ENCODE measurements around the gene LHFPL2.

LHFPL2 gene

DNA sequence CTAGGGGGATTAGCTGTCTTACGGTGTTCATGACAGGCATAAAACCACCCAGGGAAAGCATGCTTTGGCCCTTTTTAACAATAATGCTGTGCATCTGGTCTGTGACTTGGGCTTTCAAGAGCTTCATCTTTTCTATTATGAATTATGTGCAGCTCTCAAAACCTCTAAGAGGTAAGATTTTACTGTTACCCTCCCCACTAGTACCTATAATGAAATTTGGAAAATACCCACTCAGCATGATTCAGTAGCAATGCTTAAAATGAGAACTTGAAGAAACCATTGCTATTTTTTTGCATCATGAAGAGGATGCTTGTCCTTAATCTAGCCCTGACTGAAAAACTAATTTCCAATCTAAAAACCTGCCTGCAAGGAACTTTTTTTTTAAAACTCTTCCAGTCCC, 5.8 kb upstream of the LHFPL2 start:
- Histone ChIP-seq H3K4me3 (ENCODE audit: insufficient read depth, low read depth, low read length, poor library complexity, severe bottlenecking) (no peak overlapping the region), H3K27ac (ENCODE audit: insufficient read depth, low read length, poor library complexity, severe bottlenecking) (no peak overlapping the region), H3K9me3 (ENCODE audit: control insufficient read depth, low read length) (no peaks in the 10 kb centered on the region), H3K36me3 (ENCODE audit: control insufficient read depth, insufficient read depth, low read length) (no peaks in the 10 kb centered on the region), H3K4me1 (ENCODE audit: control insufficient read depth, insufficient read depth, low read length, poor library complexity, severe bottlenecking) (no peaks in the 10 kb centered on the region), H3K27me3 (replicated peaks; ENCODE audit: control insufficient read depth, insufficient read depth, low read length, poor library complexity, severe bottlenecking) (peaks cover 2% of the 10 kb centered on the region)
- DNase-seq: no peak

DNA sequence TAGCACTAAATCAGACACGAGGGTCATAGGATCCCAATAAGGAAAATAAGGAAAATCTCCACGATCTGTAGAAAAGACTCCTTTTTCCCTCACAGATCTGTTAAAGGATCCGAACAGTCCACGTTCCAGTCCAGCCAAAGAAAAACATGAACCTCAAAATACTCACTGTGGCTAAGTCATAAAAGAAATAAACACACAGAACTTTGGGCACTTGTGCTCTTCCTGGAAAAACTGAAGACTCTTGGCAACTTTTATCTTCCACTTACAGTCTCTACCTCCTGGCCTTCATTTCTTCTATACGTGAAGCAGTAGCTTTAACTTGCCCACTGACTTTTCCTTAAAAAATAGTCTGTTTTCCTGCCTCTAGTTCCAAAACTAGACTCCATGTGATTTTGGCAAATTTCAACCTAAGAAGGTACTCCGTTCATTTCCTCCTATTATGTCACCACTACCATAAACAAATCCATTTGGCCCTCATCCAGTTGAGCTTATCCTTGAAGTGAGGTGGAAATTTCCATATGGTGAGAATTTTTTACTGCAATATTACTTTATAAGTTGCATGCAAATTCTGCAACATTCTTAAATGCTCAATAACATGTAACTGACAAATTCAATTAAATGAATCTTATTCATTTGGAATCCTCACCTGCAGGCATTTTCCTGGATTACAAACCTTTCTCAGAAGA, 5.3 kb upstream of the LHFPL2 start:
- no peaks in the 10 kb centered on the region for H3K9me3 ChIP-seq (ENCODE audit: control insufficient read depth, low read length)
- DNase-seq: no peak
- H3K27ac ChIP-seq (ENCODE audit: insufficient read depth, low read length, poor library complexity, severe bottlenecking): no peak overlapping the region
- no peaks in the 10 kb centered on the region for H3K4me1 ChIP-seq (ENCODE audit: control insufficient read depth, insufficient read depth, low read length, poor library complexity, severe bottlenecking)
- H3K27me3 ChIP-seq (replicated peaks; ENCODE audit: control insufficient read depth, insufficient read depth, low read length, poor library complexity, severe bottlenecking): peaks cover 2% of the 10 kb centered on the region
- H3K36me3 ChIP-seq (ENCODE audit: control insufficient read depth, insufficient read depth, low read length): no peaks in the 10 kb centered on the region
- H3K4me3 ChIP-seq (ENCODE audit: insufficient read depth, low read depth, low read length, poor library complexity, severe bottlenecking): no peak overlapping the region

DNA sequence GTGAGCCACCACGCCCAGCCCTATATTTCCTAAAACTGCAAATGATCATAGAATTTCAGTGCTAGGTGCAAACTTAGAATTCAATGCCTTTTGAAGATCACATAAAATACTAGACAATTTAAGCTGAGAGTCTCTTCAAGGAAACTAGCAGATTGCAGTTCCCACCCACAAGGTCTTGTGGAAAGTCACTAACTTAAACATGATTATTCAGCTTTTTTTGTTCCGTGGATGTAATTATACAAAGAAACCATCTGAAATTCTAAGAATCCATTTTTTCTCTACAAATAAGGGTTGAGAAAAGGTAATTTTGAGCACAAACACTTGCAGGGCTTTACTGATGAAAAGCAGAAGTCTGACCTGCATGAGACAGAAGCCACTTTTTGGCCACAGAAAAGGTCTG, 4.5 kb upstream of the LHFPL2 start:
- DNase-seq: no peak
- Histone ChIP-seq H3K4me1 (ENCODE audit: control insufficient read depth, insufficient read depth, low read length, poor library complexity, severe bottlenecking) (peaks cover under 1% of the 10 kb centered on the region), H3K27me3 (replicated peaks; ENCODE audit: control insufficient read depth, insufficient read depth, low read length, poor library complexity, severe bottlenecking) (peaks cover 2% of the 10 kb centered on the region), H3K27ac (ENCODE audit: insufficient read depth, low read length, poor library complexity, severe bottlenecking) (no peak overlapping the region), H3K4me3 (ENCODE audit: insufficient read depth, low read depth, low read length, poor library complexity, severe bottlenecking) (no peak overlapping the region), H3K36me3 (ENCODE audit: control insufficient read depth, insufficient read depth, low read length) (no peaks in the 10 kb centered on the region), H3K9me3 (ENCODE audit: control insufficient read depth, low read length) (no peaks in the 10 kb centered on the region)

DNA sequence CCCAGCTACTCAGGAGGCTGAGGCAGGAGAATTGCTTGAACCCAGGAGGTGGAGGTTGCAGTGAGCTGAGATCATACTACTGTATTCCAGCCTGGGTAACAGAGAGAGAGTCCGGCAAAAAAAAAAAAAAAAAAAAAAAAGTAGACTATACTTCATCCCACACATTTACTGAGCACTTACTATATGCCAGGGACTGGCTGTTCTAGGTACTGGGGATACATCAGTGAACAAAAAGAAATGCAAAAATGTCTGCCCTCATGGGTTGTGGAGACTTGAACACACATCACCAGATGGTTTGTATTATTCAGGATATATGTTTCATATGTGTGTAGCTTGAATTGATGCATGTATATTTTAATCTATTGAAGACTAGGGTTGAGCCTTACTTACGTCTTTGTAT, 2.9 kb upstream of the LHFPL2 start:
- peaks cover 9% of the 10 kb centered on the region for H3K4me1 ChIP-seq (ENCODE audit: control insufficient read depth, insufficient read depth, low read length, poor library complexity, severe bottlenecking)
- no peak for DNase-seq
- H3K27me3 ChIP-seq (replicated peaks; ENCODE audit: control insufficient read depth, insufficient read depth, low read length, poor library complexity, severe bottlenecking): peaks cover 2% of the 10 kb centered on the region
- no peaks in the 10 kb centered on the region for H3K36me3 ChIP-seq (ENCODE audit: control insufficient read depth, insufficient read depth, low read length)
- no peak overlapping the region for H3K4me3 ChIP-seq (ENCODE audit: insufficient read depth, low read depth, low read length, poor library complexity, severe bottlenecking)
- no peak overlapping the region for H3K27ac ChIP-seq (ENCODE audit: insufficient read depth, low read length, poor library complexity, severe bottlenecking)
- H3K9me3 ChIP-seq (ENCODE audit: control insufficient read depth, low read length): no peaks in the 10 kb centered on the region

DNA sequence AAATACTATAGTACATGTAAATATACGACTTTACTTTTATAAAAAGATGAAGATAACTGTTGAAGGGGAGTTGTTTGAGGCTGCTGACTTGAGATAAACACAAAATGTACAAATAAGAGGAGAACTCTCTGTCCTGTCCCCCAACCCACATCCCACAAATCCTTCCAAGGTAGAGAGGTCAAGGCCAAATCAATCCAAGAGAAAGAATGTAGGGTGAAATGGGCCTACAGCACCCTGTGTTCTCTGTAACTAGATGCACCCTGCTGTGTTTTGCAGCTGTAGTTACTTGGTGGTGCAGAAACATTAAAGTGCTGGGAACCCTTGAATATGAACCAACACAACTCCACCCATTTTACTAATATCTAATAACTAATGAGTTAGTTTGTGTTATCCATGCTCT, 2.0 kb upstream of the LHFPL2 start:
- H3K36me3 ChIP-seq (ENCODE audit: control insufficient read depth, insufficient read depth, low read length): no peaks in the 10 kb centered on the region
- peaks cover 9% of the 10 kb centered on the region for H3K4me1 ChIP-seq (ENCODE audit: control insufficient read depth, insufficient read depth, low read length, poor library complexity, severe bottlenecking)
- peaks cover 2% of the 10 kb centered on the region for H3K27me3 ChIP-seq (replicated peaks; ENCODE audit: control insufficient read depth, insufficient read depth, low read length, poor library complexity, severe bottlenecking)
- DNase-seq: no peak
- H3K9me3 ChIP-seq (ENCODE audit: control insufficient read depth, low read length): no peaks in the 10 kb centered on the region
- H3K27ac ChIP-seq (ENCODE audit: insufficient read depth, low read length, poor library complexity, severe bottlenecking): no peak overlapping the region
- H3K4me3 ChIP-seq (ENCODE audit: insufficient read depth, low read depth, low read length, poor library complexity, severe bottlenecking): no peak overlapping the region

DNA sequence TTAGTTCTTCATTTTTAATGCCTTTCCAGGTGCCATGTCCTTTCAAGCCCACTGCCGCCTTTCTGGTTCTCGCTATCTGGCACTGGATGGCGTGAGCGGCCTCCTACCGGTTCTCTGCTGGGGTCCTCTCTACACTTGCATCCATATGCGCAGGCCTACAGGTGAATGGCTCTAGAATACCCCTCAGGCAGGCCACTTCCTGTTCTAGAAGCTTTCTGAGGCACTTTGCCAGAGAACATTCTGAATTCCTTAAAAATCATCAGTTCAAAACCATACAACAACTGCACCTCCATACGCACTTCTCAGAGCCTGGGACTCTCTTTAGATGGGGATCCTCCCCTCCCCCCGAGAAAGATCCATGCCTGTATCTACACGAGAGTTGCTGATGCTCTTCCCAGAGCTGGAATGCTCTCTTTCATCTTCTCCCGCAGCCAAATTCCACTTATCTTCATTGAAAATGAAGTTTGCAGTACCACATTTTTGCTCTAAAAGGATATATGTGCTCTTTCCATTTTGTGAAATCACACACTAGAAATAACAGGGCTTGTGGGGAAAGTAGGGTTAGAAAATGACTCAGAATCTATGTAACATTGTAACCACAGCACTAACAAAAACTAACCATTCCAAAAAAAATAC, 1.4 kb upstream of the LHFPL2 start:
- Histone ChIP-seq H3K4me3 (ENCODE audit: insufficient read depth, low read depth, low read length, poor library complexity, severe bottlenecking) (no peak overlapping the region), H3K4me1 (ENCODE audit: control insufficient read depth, insufficient read depth, low read length, poor library complexity, severe bottlenecking) (peaks cover 9% of the 10 kb centered on the region), H3K9me3 (ENCODE audit: control insufficient read depth, low read length) (no peaks in the 10 kb centered on the region), H3K36me3 (ENCODE audit: control insufficient read depth, insufficient read depth, low read length) (no peaks in the 10 kb centered on the region), H3K27me3 (replicated peaks; ENCODE audit: control insufficient read depth, insufficient read depth, low read length, poor library complexity, severe bottlenecking) (peaks cover 2% of the 10 kb centered on the region), H3K27ac (ENCODE audit: insufficient read depth, low read length, poor library complexity, severe bottlenecking) (no peak overlapping the region)
- DNase-seq: no peak

DNA sequence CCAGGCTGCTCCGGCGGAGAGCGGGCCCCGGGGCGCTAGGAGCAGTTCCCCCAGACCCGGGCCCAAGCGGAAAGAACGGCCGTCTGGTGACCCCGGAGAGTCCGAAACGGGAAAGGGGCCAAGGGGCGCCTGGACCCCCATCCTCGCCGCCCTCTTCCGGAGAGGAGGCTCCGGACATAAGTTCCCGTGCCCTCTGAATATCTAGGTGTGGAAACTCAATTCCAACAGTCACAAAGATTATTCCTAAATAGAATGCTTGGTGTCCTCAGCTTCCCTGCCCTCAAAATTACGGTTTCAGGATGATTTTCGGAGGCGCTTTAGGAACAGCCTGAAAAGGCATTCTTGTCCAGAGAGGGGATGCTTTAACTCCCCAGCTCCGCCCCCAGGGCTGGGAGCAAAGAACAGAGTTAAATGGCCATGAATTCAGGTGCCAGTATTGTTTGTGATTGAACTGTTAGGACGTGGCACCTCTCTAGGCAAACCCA, 681 bp upstream of the LHFPL2 start:
- no peak overlapping the region for H3K4me3 ChIP-seq (ENCODE audit: insufficient read depth, low read depth, low read length, poor library complexity, severe bottlenecking)
- no peak for DNase-seq
- H3K9me3 ChIP-seq (ENCODE audit: control insufficient read depth, low read length): no peaks in the 10 kb centered on the region
- no peak overlapping the region for H3K27ac ChIP-seq (ENCODE audit: insufficient read depth, low read length, poor library complexity, severe bottlenecking)
- H3K27me3 ChIP-seq (replicated peaks; ENCODE audit: control insufficient read depth, insufficient read depth, low read length, poor library complexity, severe bottlenecking): peaks cover 2% of the 10 kb centered on the region
- H3K36me3 ChIP-seq (ENCODE audit: control insufficient read depth, insufficient read depth, low read length): no peaks in the 10 kb centered on the region
- peaks cover 9% of the 10 kb centered on the region for H3K4me1 ChIP-seq (ENCODE audit: control insufficient read depth, insufficient read depth, low read length, poor library complexity, severe bottlenecking)

DNA sequence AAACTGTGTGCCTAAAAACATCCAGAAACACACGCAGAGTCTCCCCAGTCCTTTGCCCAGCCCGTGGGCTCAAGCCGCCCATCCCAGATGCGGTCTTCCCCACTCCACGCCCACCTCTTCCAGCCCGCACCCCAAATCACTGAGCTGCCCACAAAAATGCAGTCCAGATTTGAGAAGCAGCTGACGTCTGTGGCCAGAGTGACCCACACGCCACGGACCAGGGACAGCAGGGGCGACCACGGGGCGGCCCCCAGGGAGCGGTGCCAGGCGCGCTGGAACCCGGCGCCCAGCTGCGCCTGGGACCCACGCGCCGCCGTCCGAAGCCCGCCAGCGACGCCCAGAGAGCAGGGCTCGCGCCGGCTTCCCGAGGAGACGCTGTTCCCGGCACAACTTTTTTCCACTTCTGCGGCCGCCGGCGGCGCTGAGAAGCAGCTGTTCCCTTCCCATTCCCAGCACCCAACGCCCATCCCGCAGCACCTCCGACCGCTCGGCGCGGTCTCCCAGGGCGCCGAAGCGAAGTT, 674 bp downstream of the LHFPL2 start:
- H3K27ac ChIP-seq (ENCODE audit: insufficient read depth, low read length, poor library complexity, severe bottlenecking): no peak overlapping the region
- peaks cover 9% of the 10 kb centered on the region for H3K4me1 ChIP-seq (ENCODE audit: control insufficient read depth, insufficient read depth, low read length, poor library complexity, severe bottlenecking)
- DNase-seq: no peak
- H3K36me3 ChIP-seq (ENCODE audit: control insufficient read depth, insufficient read depth, low read length): no peaks in the 10 kb centered on the region
- H3K4me3 ChIP-seq (ENCODE audit: insufficient read depth, low read depth, low read length, poor library complexity, severe bottlenecking): peak overlapping the region; percentile 46
- H3K9me3 ChIP-seq (ENCODE audit: control insufficient read depth, low read length): no peaks in the 10 kb centered on the region
- peaks cover 2% of the 10 kb centered on the region for H3K27me3 ChIP-seq (replicated peaks; ENCODE audit: control insufficient read depth, insufficient read depth, low read length, poor library complexity, severe bottlenecking)

DNA sequence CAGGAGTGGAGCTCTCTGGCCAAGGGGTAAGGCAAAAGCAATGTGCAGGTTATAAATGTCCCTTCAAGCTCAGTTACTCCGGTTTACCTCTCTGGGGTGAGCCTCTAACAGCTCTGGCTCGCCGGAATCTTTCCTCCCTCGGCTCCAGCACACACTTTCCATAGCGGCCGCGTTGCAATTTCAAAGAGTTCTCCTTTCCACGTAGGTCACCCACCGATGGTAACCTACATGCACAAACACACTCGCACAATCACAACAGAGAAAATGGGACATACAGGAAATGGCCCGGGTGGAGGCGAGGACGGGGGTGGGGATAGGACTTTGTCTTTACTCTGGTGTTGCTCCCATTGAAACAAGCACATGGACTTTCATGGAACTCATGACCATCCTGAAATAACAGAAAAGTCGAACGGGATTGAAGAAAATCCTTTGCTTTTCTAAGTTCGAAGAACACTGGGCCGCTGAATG, 1.2 kb downstream of the LHFPL2 start:
- H3K27me3 ChIP-seq (replicated peaks; ENCODE audit: control insufficient read depth, insufficient read depth, low read length, poor library complexity, severe bottlenecking): peaks cover 2% of the 10 kb centered on the region
- no peaks in the 10 kb centered on the region for H3K36me3 ChIP-seq (ENCODE audit: control insufficient read depth, insufficient read depth, low read length)
- H3K4me3 ChIP-seq (ENCODE audit: insufficient read depth, low read depth, low read length, poor library complexity, severe bottlenecking): peak overlapping the region; percentile 46
- peaks cover 9% of the 10 kb centered on the region for H3K4me1 ChIP-seq (ENCODE audit: control insufficient read depth, insufficient read depth, low read length, poor library complexity, severe bottlenecking)
- H3K27ac ChIP-seq (ENCODE audit: insufficient read depth, low read length, poor library complexity, severe bottlenecking): no peak overlapping the region
- H3K9me3 ChIP-seq (ENCODE audit: control insufficient read depth, low read length): no peaks in the 10 kb centered on the region
- no peak for DNase-seq

DNA sequence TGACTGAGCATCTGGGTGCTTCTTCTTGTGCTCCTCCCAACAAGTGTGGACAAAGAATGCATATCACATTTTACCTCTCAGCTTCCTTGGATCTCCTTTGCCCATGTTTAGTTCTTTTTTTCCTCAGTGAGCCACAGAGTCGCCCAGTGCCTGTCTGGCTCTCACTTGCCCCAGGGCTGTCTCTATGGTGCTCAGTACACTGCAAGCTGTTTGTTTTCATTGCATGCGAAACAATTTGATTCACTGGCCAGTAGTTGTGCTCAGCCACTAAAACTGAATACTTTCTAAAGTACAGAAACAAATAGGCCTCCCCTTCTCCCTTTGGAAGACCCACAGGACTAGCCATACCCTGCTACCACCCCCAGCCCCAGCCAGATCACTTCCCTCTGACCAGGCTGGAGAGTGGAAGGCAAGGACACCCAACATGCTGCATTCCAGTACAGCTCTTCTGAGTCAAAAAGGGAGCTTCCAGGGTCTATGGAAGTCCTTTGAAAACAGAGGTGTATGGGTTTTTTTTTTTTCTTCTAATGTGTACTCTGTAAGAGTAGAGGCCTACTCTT, 3.8 kb downstream of the LHFPL2 start:
- Histone ChIP-seq H3K27ac (ENCODE audit: insufficient read depth, low read length, poor library complexity, severe bottlenecking) (no peak overlapping the region), H3K9me3 (ENCODE audit: control insufficient read depth, low read length) (no peaks in the 10 kb centered on the region), H3K4me1 (ENCODE audit: control insufficient read depth, insufficient read depth, low read length, poor library complexity, severe bottlenecking) (peaks cover 9% of the 10 kb centered on the region), H3K27me3 (replicated peaks; ENCODE audit: control insufficient read depth, insufficient read depth, low read length, poor library complexity, severe bottlenecking) (peaks cover 2% of the 10 kb centered on the region), H3K4me3 (ENCODE audit: insufficient read depth, low read depth, low read length, poor library complexity, severe bottlenecking) (no peak overlapping the region), H3K36me3 (ENCODE audit: control insufficient read depth, insufficient read depth, low read length) (no peaks in the 10 kb centered on the region)
- no peak for DNase-seq
